Naive thymus-derived CD8-positive, alpha-beta T cell (primary cell): Measurements from ENCODE around the gene TRIM56. TPM values are rescaled to one million over a fixed set of nuclear protein-coding genes. Genes with fewer than 3 reads are reported as not detected.
"Not testable (repeated sequence)": the region's sequence is repeated elsewhere in the genome, so short reads cannot be mapped to it uniquely, and the experiment has no call there.

Source experiments
- ATAC-seq, 2 donors: fragments of 150-1000 bp; cut with Tn5 transposase in 1 of 2; sonication (Bioruptor Pico), chemical (Tn5 transposase) in 1 of 2; 1 replicate in 1 of 2; 2 replicates in 1 of 2; pipeline ENCODE4 v1.10.0; 2021; ENCODE audit warnings: mild to moderate bottlenecking in 2 of 2, moderate library complexity in 2 of 2
- POLR2A ChIA-PET: fragments of 350-600 bp; sonication (Branson Sonifier 250); formaldehyde crosslinking; loops from one replicate; lab custom pipeline; 2021; ENCODE audit warnings: antibody characterized with exemption; lab: Charles Lee
- DNase-seq, 10 donors: peaks; one replicate each; pipeline versions ENCODE4 v3.0.0 to v3.0.0-alpha.2; 2020 to 2022
- H3K27ac Mint-ChIP-seq, 10 donors: one replicate each; pipeline ENCODE4 v1.8.0; 2020 to 2022; ENCODE audit warnings: mild to moderate bottlenecking in 10 of 10, mixed read lengths in 10 of 10, moderate library complexity in 4 of 10, inconsistent platforms in 1 of 10
- H3K27me3 Mint-ChIP-seq, 5 donors: one replicate each; pipeline ENCODE4 v1.8.0; 2021 to 2022; ENCODE audit warnings: mixed read lengths in 5 of 5
- H3K36me3 Mint-ChIP-seq, 3 donors: one replicate each; pipeline ENCODE4 v1.8.0; 2020 to 2022; ENCODE audit warnings: mixed read lengths in 3 of 3, mild to moderate bottlenecking in 2 of 3, inconsistent platforms in 1 of 3
- H3K4me1 Mint-ChIP-seq, 4 donors: one replicate each; pipeline ENCODE4 v1.8.0; 2021 to 2022; ENCODE audit warnings: mixed read lengths in 4 of 4
- H3K4me3 Mint-ChIP-seq, 10 donors: one replicate each; pipeline ENCODE4 v1.8.0; 2020 to 2022; ENCODE audit warnings: mild to moderate bottlenecking in 10 of 10, mixed read lengths in 10 of 10, moderate library complexity in 6 of 10, inconsistent platforms in 1 of 10
- H3K9me3 Mint-ChIP-seq, 9 donors: one replicate each; pipeline ENCODE4 v1.8.0; 2020 to 2022; ENCODE audit warnings: mixed read lengths in 9 of 9, mild to moderate bottlenecking in 3 of 9, inconsistent platforms in 1 of 9, moderate library complexity in 1 of 9
- polyA plus RNA-seq, 3 donors: library from polyadenylated mRNA; unstranded; fragments of 300-500 nt; fragmentation: Illumina TruSeq; gene quantifications; one replicate each; pipeline ENCODE4 v1.2.3, GENCODE V29; 2021
- total RNA-seq, 8 experiments: library from RNA in 2 of 8; stranded (reverse) in 2 of 8; gene quantifications; one replicate each; pipeline ENCODE4 v1.2.3 and lab custom pipeline; 2021 to 2026

TRIM56 gene
- total and polyA plus RNA-seq, 5 experiments from 2014 or later, result 3.8 to 67.7 (median 17.9) TPM

GRCh38 chr7:101128040-101128834 lies 43.0 kb downstream of the TRIM56 start:
- Mint-ChIP-seq H3K27me3 (peaks cover 20 to 84% (median 30%) of the 10 kb centered on the region in 5 donors), H3K9me3 (no peaks in the 10 kb centered on the region), H3K27ac (no peak overlapping the region), H3K4me3 (no peak overlapping the region), H3K4me1 (peaks cover 22 to 38% (median 29%) of the 10 kb centered on the region in 4 donors), H3K36me3 (no peaks in the 10 kb centered on the region)
- DNase-seq, result no peak
- POLR2A ChIA-PET, result no interaction called here
- no peak for ATAC-seq

DNA sequence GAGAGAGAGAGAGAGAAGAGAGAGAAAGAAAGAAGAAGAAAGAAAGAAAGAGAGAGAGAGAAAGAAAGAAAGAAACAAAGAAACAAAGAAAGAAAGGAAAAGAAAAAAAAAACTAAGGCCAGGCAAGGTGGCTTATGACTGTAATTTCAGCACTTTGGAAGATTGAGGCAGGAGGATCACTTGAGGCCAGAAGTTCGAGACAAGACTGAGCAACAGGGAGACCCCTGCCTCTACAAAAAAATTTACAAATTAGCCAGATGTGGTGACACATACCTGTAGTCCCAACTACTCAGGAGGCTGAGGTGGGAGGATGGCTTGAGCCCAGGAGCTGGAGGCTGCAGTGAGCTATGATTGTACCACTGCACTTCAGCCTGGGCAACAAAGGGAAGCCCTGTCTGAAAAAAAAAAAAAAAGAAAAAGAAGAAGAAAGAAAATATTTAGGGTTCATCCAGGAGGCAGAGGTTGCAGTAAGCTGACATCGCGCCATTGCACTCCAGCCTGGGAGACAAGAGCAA lies 44.4 kb downstream of the TRIM56 start:
- Mint-ChIP-seq H3K9me3 (no peaks in the 10 kb centered on the region), H3K4me3 (no peak overlapping the region)

DNA sequence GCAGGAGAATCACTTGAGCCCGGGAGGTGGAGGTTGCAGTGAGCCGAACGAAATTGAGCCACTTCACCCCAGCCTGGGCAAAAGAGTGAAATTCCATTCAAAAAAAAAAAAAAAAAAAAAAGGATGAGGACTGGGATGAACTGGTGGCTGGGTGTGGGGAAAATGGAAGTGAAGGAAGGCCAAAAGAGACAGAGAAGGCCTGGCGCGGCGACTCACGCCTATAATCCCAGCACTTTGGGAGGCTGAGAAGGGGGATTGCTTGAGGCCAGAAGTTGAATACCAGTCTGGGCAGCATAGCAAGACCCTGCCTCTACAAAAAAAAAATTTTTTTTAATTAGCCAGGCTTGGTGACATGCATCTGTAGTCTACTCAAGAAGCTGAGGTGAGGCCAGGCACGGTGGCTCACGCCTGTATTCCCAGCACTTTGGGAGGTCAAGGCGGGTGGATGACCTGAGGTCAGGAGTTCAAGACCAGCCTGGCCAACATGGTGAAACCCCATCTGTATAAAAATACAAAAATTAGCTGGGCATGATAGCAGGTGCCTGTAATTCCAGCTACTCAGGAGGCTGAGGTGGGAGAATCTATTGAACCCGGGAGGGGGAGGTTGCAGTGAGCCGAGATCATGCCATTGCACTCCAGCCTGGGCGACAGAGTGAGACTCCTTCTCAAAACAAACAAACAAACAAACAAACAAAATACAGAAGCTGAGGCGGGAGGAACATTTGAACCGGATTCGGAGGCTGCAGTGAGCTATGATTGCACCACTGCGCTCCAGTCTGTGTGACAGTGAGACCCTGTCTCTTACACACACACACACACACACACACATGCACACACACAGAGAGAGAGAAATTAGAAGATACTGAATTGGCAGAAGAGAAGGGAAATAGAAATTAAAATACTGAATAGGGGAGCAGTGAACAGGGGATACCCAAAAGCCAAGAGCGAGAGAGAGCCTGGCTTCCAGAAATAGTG lies 47.6 kb downstream of the TRIM56 start:
- Mint-ChIP-seq H3K4me1 (peaks cover 1 to 11% (median 6%) of the 10 kb centered on the region in 4 donors), H3K27ac (peak overlapping the region in 1 of 10 donors; percentile 80), H3K27me3 (peaks cover 6 to 76% (median 25%) of the 10 kb centered on the region in 5 donors)
- H3K9me3 Mint-ChIP-seq, H3K4me3 Mint-ChIP-seq, H3K36me3 Mint-ChIP-seq, DNase-seq, ATAC-seq, POLR2A ChIA-PET: not testable (repeated sequence)

More for the DNA sequence above, 44.4 kb downstream of the TRIM56 start:
- DNase-seq, result no peak
- peaks cover 19 to 86% (median 33%) of the 10 kb centered on the region in 5 donors for H3K27me3 Mint-ChIP-seq
- H3K36me3 Mint-ChIP-seq, result no peaks in the 10 kb centered on the region
- no peak overlapping the region for H3K27ac Mint-ChIP-seq
- ATAC-seq, result no peak
- POLR2A ChIA-PET, result interaction anchor here (0.6 to 0.7 kb wide), 2 partner anchors 12 to 97 kb away, joined by 4 to 7 read pairs; no protein-coding TSS in a partner anchor
- peaks cover 20 to 34% (median 26%) of the 10 kb centered on the region in 4 donors for H3K4me1 Mint-ChIP-seq

DNA sequence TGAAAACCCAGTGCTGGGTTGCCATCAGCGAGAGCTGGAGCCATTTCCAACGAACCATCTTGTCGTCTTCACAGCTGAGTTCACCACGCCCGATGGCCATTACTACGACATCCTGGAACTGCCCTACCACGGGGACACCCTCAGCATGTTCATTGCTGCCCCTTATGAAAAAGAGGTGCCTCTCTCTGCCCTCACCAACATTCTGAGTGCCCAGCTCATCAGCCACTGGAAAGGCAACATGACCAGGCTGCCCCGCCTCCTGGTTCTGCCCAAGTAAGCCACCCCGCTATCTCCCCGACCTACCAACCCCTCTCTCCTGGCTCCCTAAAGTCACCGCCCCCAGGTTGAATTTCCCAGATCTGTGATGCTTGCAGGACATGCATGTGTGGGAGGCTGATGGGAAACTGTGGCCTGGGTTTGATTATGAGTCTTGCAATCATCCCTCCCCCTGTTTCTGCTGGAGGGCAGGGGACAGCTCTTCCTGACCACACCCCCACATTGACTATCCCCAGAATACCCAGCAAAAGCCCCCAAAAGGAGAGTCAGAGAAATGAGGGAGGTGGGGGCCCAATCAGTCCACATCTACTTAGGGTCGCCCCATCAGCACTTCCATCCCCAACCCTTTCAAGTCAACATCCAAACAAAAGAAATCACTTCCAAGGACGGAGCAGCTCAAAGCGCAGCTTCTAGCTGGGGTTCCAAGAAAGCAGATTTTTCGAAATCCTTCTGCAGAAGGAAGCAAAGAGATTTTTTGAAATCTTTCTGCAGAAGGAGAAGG lies 48.5 kb downstream of the TRIM56 start:
- POLR2A ChIA-PET, result interaction anchor here (0.5 kb wide), 1 partner anchor 75 kb away, joined by 3 read pairs; no protein-coding TSS in a partner anchor
- Mint-ChIP-seq H3K4me1 (peaks cover 6 to 19% (median 8%) of the 10 kb centered on the region in 4 donors), H3K27me3 (peaks cover 6 to 71% (median 20%) of the 10 kb centered on the region in 5 donors), H3K27ac (peak overlapping the region in 1 of 10 donors; percentile 91), H3K4me3 (no peak overlapping the region), H3K9me3 (no peaks in the 10 kb centered on the region), H3K36me3 (no peaks in the 10 kb centered on the region)
- DNase-seq (no peak), ATAC-seq (no peak)

GRCh38 chr7:101134399-101134980 lies 49.2 kb downstream of the TRIM56 start:
- Mint-ChIP-seq H3K27me3 (peaks cover 3 to 65% (median 20%) of the 10 kb centered on the region in 5 donors), H3K4me3 (no peak overlapping the region), H3K36me3 (no peaks in the 10 kb centered on the region), H3K9me3 (no peaks in the 10 kb centered on the region), H3K4me1 (peaks cover 6 to 20% (median 8%) of the 10 kb centered on the region in 4 donors), H3K27ac (peak overlapping the region in 1 of 10 donors; percentile 49)
- DNase-seq (no peak), ATAC-seq (no peak)
- POLR2A ChIA-PET, result interaction anchor here (0.5 kb wide), 1 partner anchor 75 kb away, joined by 3 read pairs; no protein-coding TSS in a partner anchor

DNA sequence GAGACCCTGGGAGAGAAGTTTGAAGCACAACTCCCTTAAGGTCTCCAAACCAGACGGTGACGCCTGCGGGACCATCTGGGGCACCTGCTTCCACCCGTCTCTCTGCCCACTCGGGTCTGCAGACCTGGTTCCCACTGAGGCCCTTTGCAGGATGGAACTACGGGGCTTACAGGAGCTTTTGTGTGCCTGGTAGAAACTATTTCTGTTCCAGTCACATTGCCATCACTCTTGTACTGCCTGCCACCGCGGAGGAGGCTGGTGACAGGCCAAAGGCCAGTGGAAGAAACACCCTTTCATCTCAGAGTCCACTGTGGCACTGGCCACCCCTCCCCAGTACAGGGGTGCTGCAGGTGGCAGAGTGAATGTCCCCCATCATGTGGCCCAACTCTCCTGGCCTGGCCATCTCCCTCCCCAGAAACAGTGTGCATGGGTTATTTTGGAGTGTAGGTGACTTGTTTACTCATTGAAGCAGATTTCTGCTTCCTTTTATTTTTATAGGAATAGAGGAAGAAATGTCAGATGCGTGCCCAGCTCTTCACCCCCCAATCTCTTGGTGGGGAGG lies 52.5 kb downstream of the TRIM56 start:
- no peaks in the 10 kb centered on the region for H3K36me3 Mint-ChIP-seq
- H3K4me3 Mint-ChIP-seq, result peak overlapping the region in 3 of 10 donors; percentile 23 to 63 (median 56)
- H3K27me3 Mint-ChIP-seq, result peaks cover 0 to 39% (median 10%) of the 10 kb centered on the region in 5 donors
- DNase-seq, result no peak
- peak overlapping the region in 4 of 10 donors; percentile 2 to 67 (median 44) for H3K27ac Mint-ChIP-seq
- POLR2A ChIA-PET, result no interaction called here
- no peak for ATAC-seq
- H3K9me3 Mint-ChIP-seq, result no peaks in the 10 kb centered on the region
- peaks cover 6 to 31% (median 8%) of the 10 kb centered on the region in 4 donors for H3K4me1 Mint-ChIP-seq

GRCh38 chr7:101138213-101138870 lies 53.1 kb downstream of the TRIM56 start:
- H3K27me3 Mint-ChIP-seq, result peaks cover 1 to 37% (median 12%) of the 10 kb centered on the region in 5 donors
- peak overlapping the region in 5 of 10 donors; percentile 9 to 67 (median 43) for H3K27ac Mint-ChIP-seq
- H3K36me3 Mint-ChIP-seq, result no peaks in the 10 kb centered on the region
- ATAC-seq (peak; percentile 97), DNase-seq (peak in 9 of 10 donors; percentile 32 to 86 (median 44))
- POLR2A ChIA-PET, result no interaction called here
- H3K9me3 Mint-ChIP-seq, result no peaks in the 10 kb centered on the region
- H3K4me1 Mint-ChIP-seq, result peaks cover 6 to 31% (median 9%) of the 10 kb centered on the region in 4 donors
- peak overlapping the region in 7 of 10 donors; percentile 2 to 64 (median 38) for H3K4me3 Mint-ChIP-seq

DNA sequence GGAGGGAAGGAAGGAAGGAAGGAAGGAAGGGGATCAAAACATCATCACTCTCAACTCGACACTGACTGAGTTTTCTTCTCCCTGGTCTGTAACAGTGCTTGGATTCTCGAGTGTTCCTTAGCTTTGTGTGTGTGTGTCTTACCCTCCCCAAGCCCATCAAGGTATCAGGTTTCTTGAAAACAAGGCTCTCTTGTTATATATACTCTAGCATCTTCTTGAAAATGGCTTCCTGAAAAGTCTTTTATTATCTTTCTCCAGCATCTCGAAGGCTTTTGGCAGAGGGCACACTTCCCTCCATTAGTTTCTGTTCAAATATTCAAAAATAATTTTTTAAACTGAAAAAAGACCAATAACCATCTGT lies 55.0 kb downstream of the TRIM56 start:
- H3K4me1 Mint-ChIP-seq, result peaks cover 9 to 31% (median 12%) of the 10 kb centered on the region in 4 donors
- no peaks in the 10 kb centered on the region for H3K9me3 Mint-ChIP-seq
- H3K27me3 Mint-ChIP-seq, result peaks cover 7 to 35% (median 12%) of the 10 kb centered on the region in 5 donors
- H3K27ac Mint-ChIP-seq, result peak overlapping the region in 5 of 10 donors; percentile 16 to 85 (median 58)
- no peak overlapping the region for H3K4me3 Mint-ChIP-seq
- ATAC-seq, result no peak
- POLR2A ChIA-PET, result no interaction called here
- H3K36me3 Mint-ChIP-seq, result no peaks in the 10 kb centered on the region
- DNase-seq, result no peak

DNA sequence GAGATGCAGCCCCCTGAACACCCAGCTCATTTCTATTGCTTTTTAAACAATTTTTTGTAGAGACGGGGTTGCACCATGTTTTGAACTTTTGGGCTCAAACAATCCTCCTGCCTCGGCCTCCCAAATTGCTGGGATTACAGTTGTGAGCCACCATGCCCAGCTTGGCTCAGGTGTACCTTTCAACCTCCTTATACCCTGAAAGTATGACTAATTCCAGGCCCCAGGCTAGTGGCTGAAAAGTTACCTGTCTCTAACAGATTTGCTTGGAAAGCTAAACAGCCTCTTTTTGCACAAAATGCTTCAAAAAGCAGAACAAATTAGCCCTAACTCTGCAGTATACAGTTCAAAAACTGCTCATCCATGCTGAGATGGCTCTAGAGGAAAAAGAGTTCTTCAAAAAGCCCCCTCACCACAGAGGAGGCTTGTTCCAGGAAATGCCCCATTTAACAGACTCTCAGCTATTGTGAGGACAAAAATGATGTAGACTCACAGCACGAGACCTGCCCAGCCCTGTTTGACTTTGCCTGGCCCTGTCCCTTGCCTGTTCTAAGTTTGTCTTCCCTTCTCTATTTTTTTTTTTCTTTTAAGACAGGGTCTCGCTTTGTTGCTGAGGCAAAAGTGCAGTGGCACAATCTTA lies 55.6 kb downstream of the TRIM56 start:
- ATAC-seq, result no peak
- POLR2A ChIA-PET, result interaction anchor here (0.5 kb wide), 1 partner anchor 11 kb away, joined by 7 read pairs; no protein-coding TSS in a partner anchor
- H3K9me3 Mint-ChIP-seq, result no peaks in the 10 kb centered on the region

More for the DNA sequence above, 55.6 kb downstream of the TRIM56 start:
- peak overlapping the region in 1 of 10 donors; percentile 14 for H3K4me3 Mint-ChIP-seq
- H3K27me3 Mint-ChIP-seq, result peaks cover 8 to 29% (median 15%) of the 10 kb centered on the region in 5 donors
- H3K4me1 Mint-ChIP-seq, result peaks cover 9 to 31% (median 12%) of the 10 kb centered on the region in 4 donors
- DNase-seq, result no peak
- peak overlapping the region in 3 of 10 donors; percentile 11 to 66 (median 35) for H3K27ac Mint-ChIP-seq
- H3K36me3 Mint-ChIP-seq, result no peaks in the 10 kb centered on the region
